Spleen (tissue), 7 donors: Measurements from ENCODE around the gene PLPP1.

Source experiments
- CTCF ChIP-seq, 11 experiments: fragments of 200-600 bp in 7 of 11; fragments of 450-650 bp in 4 of 11; sonication (generic) in 4 of 11; IDR thresholded peaks in 8 of 11; conservative IDR thresholded peaks in 3 of 11; 1 replicate in 7 of 11; 2 replicates in 4 of 11; pipeline versions ENCODE4 v1.4.0 to v1.8.0; 2016 to 2021; ENCODE audit warnings: antibody characterized with exemption in 11 of 11, inconsistent platforms in 4 of 11, mild to moderate bottlenecking in 1 of 11
- POLR2A ChIP-seq, 3 donors: fragments of 450-650 bp; IDR thresholded peaks; one replicate each; pipeline ENCODE4 v1.5.1; 2017; ENCODE audit warnings: antibody characterized with exemption in 3 of 3, mild to moderate bottlenecking in 1 of 3
- POLR2AphosphoS5 ChIP-seq, 3 donors: sonication (generic); formaldehyde crosslinking; IDR thresholded peaks; one replicate each; pipeline ENCODE4 v1.5.1; 2017; ENCODE audit warnings: antibody characterized with exemption in 3 of 3
- donor health status: DM: no; HTN: no; CAD: no; lungs with moderate emphysema.
- donor health status: DM: no; HTN: no; CAD: no.
- donor health status: DM: no; HTN: no; CAD: no.

GRCh38 chr5:55410845-55411244 lies 123.9 kb downstream of the PLPP1 start:
- TF ChIP-seq CTCF (IDR thresholded peaks at IDR 0.05 in 8 of 11, conservative IDR thresholded peaks at IDR 0.05 in 3 of 11) (no peak), POLR2AphosphoS5 (IDR thresholded peaks at IDR 0.05) (no peak), POLR2A (IDR thresholded peaks at IDR 0.05) (no peak)
